Dedifferentiated amniotic fluid mesenchymal stem cell (primary cell): ENCODE measurements around the gene GCSAML.
"Not testable (repeated sequence)": the region's sequence is repeated elsewhere in the genome, so short reads cannot be mapped to it uniquely, and the experiment has no call there.

Experiments
- DNase-seq: peaks from one replicate; pipeline ENCODE4 v3.0.0-alpha.2; 2016; ENCODE audit errors: extremely low spot score

GCSAML gene

GRCh38 chr1:247548769-247549182, at the start of gene GCSAML:
Gene GCSAML (plus strand): TSS chr1:247549134. CDS start chr1:247549192, 58 bp downstream.
- no peak for DNase-seq

- no peak for DNase-seq
These were observed 48.1 kb upstream of the GCSAML start for GRCh38 chr1:247500865-247501264.

GRCh38 chr1:247506831-247507230, 42.1 kb upstream of the GCSAML start:
- DNase-seq, result no peak

GRCh38 chr1:247517795-247518612, 30.9 kb upstream of the GCSAML start:
- no peak for DNase-seq

GRCh38 chr1:247518613-247518891, 30.4 kb upstream of the GCSAML start:
- no peak for DNase-seq

- DNase-seq, result not testable (repeated sequence)
These were observed 27.0 kb upstream of the GCSAML start for GRCh38 chr1:247521886-247522285.

- no peak for DNase-seq
These were observed 20.0 kb upstream of the GCSAML start for GRCh38 chr1:247528812-247529474.

GRCh38 chr1:247529771-247530355, 19.1 kb upstream of the GCSAML start:
- DNase-seq, result no peak

GRCh38 chr1:247530785-247531184, 18.1 kb upstream of the GCSAML start:
- no peak for DNase-seq

GRCh38 chr1:247531937-247532336, 17.0 kb upstream of the GCSAML start:
- DNase-seq, result no peak

- DNase-seq, result no peak
These were observed 13.5 kb upstream of the GCSAML start for GRCh38 chr1:247535402-247535801.

GRCh38 chr1:247536340-247536739, 12.6 kb upstream of the GCSAML start, which contains the start of gene OR2C3:
Gene OR2C3 (minus strand): TSS chr1:247536440. CDS start chr1:247532511, 3,929 bp downstream.
- DNase-seq, result no peak

GRCh38 chr1:247538561-247538960, 10.4 kb upstream of the GCSAML start:
- DNase-seq, result no peak

GRCh38 chr1:247539215-247539614, 9.7 kb upstream of the GCSAML start:
- DNase-seq, result no peak

GRCh38 chr1:247540581-247540980, 8.4 kb upstream of the GCSAML start:
- DNase-seq, result no peak

GRCh38 chr1:247542811-247543210, 6.1 kb upstream of the GCSAML start:
- DNase-seq, result no peak

GRCh38 chr1:247548092-247548491, 842 bp upstream of the GCSAML start:
- DNase-seq, result no peak

- no peak for DNase-seq
These were observed 2.8 kb downstream of the GCSAML start for GRCh38 chr1:247551721-247552120.

GRCh38 chr1:247552231-247552630, 3.3 kb downstream of the GCSAML start:
- DNase-seq, result no peak

GRCh38 chr1:247557926-247558674, 9.2 kb downstream of the GCSAML start:
- DNase-seq, result no peak

GRCh38 chr1:247561711-247562110, 12.8 kb downstream of the GCSAML start:
- DNase-seq, result no peak

GRCh38 chr1:247562198-247562597, 13.3 kb downstream of the GCSAML start:
- DNase-seq, result no peak
